ENCODE measurements around the gene MAB21L3.

DNA sequence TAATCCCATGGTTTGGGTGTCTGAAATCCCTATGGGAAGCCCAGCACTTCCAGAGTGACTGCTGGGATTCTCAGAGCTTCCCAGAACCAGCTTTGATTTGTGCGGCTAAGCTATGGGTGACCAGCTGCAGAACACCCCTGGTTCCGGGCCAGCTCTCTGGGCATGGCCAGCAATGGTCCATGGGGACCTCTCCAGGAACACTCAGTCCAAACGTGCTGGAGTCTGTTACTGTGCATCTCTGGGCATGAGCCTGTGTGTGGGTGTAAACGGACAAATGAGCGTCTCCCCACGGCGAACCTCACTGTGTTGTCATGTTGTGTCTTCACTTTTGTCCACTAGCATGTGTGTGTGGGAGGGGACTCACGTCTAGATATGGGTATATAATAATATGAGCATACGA, 54.4 kb downstream of the MAB21L3 start:
- no peak for TF ChIP-seq EZH2 (IDR thresholded peaks at IDR 0.05)
- TF ChIP-seq POLR2AphosphoS5 (IDR thresholded peaks at IDR 0.05; ENCODE audit: borderline replicate concordance, low read depth, low read length) = no peak
